IPS-18a (cell line): ENCODE data around the gene TOX4.
"Not testable (repeated sequence)": the region's sequence is repeated elsewhere in the genome, so short reads cannot be mapped to it uniquely, and the experiment has no call there.

ENCODE experiments used
- H3K27ac ChIP-seq: one replicate; pipeline ENCODE4 v1.5.1; 2013; ENCODE audit warnings: low read length
- H3K27me3 ChIP-seq: one replicate; pipeline ENCODE4 v1.6.1; 2013; ENCODE audit warnings: mild to moderate bottlenecking, low read length; ENCODE audit not compliant: control insufficient read depth, insufficient read depth
- H3K36me3 ChIP-seq: one replicate; pipeline ENCODE4 v1.6.1; 2013; ENCODE audit warnings: low read depth, low read length; ENCODE audit not compliant: control insufficient read depth
- H3K4me1 ChIP-seq: one replicate; pipeline ENCODE4 v1.6.1; 2013; ENCODE audit warnings: low read depth, low read length; ENCODE audit not compliant: control insufficient read depth
- H3K4me3 ChIP-seq: one replicate; pipeline ENCODE4 v1.5.1; 2013; ENCODE audit warnings: low read length
- H3K9ac ChIP-seq: one replicate; pipeline ENCODE4 v1.6.1; 2013; ENCODE audit warnings: mild to moderate bottlenecking, low read length, moderate library complexity
- H3K9me3 ChIP-seq: one replicate; pipeline ENCODE4 v1.6.1; 2013; ENCODE audit warnings: low read depth, low read length; ENCODE audit not compliant: control insufficient read depth

TOX4 gene

DNA sequence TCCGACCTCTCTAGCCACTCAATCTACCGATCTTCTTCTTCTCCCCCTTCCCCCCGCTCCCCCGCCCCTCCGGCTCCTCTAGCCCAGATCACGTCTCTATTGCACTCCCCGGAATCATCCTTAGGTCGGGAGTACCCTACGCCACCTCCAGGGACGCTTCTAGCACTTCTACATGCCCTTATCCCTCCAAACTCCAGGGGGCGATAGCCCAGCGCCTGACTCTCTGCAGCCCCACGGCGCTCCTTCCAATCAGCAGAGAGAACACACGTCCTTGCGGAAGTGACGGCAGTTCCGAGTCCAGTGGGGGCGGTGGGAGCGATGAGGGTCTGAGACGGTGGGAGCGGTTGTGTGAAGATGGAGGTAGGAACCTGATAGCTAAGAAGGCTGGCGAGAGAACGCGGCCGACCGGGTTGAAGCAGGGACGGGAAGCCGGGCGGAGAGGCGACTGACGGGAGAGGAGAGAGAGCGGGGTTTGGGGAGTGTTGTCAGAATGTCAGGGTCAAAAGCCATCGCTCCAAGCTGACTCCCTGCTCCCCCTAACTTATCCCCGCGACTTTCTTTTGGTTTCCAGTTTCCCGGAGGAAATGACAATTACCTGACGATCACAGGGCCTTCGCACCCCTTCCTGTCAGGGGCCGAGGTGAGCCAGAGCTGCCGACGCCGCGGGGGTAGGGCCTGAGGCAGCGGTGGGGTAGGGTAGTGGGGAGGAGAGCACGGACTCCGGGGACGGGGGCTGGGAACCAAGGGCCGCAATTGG lies at the start of gene TOX4, which contains the start of gene RAB2B:
TSS of gene TOX4 (plus strand) at position 271 of the 757 bp plus-strand sequence. CDS start at position 355, 84 bp downstream.
TSS of gene RAB2B (minus strand) at position 35 of the 757 bp plus-strand sequence. CDS start 87 bp downstream, outside the sequence.
- peaks cover 21% of the 10 kb centered on the region for H3K36me3 ChIP-seq
- no peaks in the 10 kb centered on the region for H3K9me3 ChIP-seq
- H3K9ac ChIP-seq = peak within 1 kb of the TSS; percentile 84
- H3K27me3 ChIP-seq = no peaks in the 10 kb centered on the region
- peak within 1 kb of the TSS; percentile 91 for H3K4me3 ChIP-seq
- peaks cover 3% of the 10 kb centered on the region for H3K4me1 ChIP-seq
- peak within 1 kb of the TSS; percentile 51 for H3K27ac ChIP-seq

DNA sequence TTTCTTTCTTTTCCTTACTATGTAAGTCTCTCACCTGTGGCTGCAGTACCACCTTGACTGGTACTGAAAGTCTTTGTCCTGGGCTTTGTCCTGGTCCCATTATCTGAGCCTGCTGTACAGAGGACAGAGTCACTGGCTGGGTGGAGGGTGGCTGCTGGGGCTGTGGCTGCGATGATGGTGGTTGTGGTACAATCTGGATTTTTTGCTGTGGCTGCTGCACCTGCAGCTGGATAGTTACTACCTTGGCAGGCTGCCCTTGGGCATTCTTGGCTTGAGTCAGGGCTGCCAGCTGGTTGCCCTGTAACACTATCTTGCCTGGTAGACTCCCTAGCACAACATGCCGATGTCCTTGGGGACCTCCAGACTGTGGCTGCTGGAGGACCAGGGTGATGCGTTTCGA lies 48.1 kb upstream of the TOX4 start:
- Histone ChIP-seq H3K36me3 (peaks cover 76% of the 10 kb centered on the region), H3K9ac (no peak overlapping the region), H3K27me3 (no peaks in the 10 kb centered on the region), H3K4me1 (no peaks in the 10 kb centered on the region), H3K9me3 (no peaks in the 10 kb centered on the region), H3K4me3 (no peak overlapping the region), H3K27ac (no peak overlapping the region)

DNA sequence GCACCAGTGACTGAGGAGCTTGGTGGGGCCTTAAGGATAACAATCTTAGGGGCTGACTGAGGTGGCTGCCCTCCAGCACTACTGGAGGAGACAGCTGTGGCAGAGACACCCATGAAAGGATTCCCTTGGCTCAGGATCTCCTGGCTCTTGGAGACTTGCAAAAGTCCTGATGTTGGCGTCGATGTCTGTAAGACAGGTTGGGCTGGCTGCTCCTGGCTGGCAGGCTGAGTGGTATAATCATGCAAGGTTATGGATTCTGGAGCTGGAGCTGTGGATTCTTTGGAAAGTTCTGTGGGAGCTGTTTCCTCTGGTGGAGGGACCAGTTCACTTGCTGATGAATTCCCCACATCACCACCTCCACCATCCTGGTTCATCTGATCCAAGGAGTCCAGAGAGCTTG lies 45.9 kb upstream of the TOX4 start:
- Histone ChIP-seq H3K27ac (no peak overlapping the region), H3K27me3 (no peaks in the 10 kb centered on the region), H3K4me1 (peaks cover 5% of the 10 kb centered on the region), H3K9me3 (no peaks in the 10 kb centered on the region), H3K4me3 (no peak overlapping the region), H3K36me3 (peaks cover 54% of the 10 kb centered on the region), H3K9ac (no peak overlapping the region)

DNA sequence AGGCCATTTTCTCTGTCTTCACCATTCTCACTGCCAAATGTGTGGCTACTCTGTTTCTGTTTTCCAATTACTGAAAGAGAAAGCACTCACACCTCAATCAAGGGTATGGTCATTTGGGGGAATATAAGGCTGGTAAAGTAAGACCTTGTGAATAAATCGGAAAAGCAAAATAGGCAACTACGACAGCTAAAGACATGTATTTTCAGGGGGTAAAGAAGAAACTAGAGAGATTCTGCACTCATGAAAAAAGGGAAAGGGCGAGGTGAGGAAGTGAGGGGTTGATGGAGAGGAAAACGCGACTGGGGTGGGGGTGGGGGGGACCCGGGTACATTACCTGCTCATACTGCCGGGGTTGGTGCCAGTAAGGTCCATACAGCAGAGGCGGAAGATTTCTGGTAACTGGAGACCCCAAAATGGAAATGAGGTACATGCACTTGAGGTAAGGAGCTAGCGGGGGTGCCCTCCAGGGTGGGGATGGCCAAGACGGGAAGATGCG lies 40.4 kb upstream of the TOX4 start:
- Histone ChIP-seq H3K36me3 (peaks cover 1% of the 10 kb centered on the region), H3K27me3 (no peaks in the 10 kb centered on the region), H3K9me3 (no peaks in the 10 kb centered on the region), H3K9ac (peak overlapping the region; percentile 53), H3K4me3 (peak overlapping the region; percentile 79), H3K4me1 (peaks cover 12% of the 10 kb centered on the region), H3K27ac (peak overlapping the region; percentile 27)

DNA sequence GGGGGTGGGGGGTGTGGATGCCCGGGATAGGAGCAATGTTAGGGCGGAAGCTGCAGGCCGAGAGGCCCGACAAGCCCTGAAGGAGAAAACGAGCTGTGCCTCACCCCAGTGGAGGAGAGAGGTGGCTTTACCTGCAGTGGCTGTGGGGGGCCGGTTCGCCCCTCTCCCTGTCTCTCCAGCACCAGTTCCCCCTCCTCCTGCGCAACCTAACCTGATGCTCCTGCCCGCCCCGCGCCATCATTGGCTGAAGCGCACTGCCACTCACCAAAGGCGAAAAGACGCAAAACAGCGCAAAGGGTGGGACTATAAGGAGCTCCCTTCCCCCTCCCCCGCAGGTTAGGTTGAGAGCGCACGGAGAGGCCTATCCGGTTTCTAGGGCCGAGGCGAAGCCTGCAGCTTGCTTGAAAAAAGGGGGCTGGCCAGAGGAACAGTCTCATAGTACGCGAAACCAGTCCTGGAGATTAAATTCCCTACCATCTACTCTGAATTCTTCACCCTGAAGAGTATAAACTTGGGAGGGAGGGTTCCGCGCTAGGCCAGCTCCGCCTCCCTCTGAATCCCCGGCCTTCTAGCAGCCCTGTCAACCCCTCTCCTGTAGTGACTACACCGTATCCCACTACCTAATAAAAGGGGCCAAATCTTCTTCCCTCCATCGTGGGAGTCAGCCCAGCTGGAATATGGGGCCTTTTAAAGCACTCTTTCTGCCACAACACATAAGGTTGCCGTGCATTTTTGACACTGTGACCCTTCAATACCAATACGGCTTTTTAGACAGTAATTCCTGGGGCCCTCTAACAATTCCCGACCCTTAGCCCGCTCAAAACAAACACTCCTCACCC lies 39.7 kb upstream of the TOX4 start:
- Histone ChIP-seq H3K4me1 (peaks cover 12% of the 10 kb centered on the region), H3K9me3 (no peaks in the 10 kb centered on the region), H3K4me3 (peak overlapping the region; percentile 79), H3K9ac (peak overlapping the region; percentile 53), H3K36me3 (no peaks in the 10 kb centered on the region), H3K27ac (peak overlapping the region; percentile 33), H3K27me3 (no peaks in the 10 kb centered on the region)

DNA sequence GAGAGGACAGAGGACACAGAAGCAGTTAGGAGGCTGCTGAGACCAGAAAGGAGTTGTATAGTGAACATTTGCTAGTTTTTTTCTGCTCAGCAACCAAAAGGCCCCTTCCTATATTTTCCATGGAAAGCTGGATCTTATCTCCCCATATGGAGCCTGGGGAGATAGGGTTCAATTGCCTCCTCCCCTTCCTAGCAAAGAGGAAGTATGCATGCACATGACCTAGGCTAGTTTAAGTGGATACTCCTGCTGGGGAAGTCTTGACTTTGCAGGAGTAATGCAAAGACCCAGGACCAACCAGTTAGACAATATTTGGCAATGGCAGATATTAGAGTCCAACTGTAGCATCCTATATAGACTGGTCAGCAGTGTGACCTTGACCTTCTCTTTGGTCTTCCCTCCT lies 36.1 kb upstream of the TOX4 start:
- H3K36me3 ChIP-seq = no peaks in the 10 kb centered on the region
- H3K9me3 ChIP-seq = no peaks in the 10 kb centered on the region
- peaks cover 10% of the 10 kb centered on the region for H3K4me1 ChIP-seq
- no peak overlapping the region for H3K4me3 ChIP-seq
- no peaks in the 10 kb centered on the region for H3K27me3 ChIP-seq
- H3K27ac ChIP-seq = no peak overlapping the region
- H3K9ac ChIP-seq = no peak overlapping the region

DNA sequence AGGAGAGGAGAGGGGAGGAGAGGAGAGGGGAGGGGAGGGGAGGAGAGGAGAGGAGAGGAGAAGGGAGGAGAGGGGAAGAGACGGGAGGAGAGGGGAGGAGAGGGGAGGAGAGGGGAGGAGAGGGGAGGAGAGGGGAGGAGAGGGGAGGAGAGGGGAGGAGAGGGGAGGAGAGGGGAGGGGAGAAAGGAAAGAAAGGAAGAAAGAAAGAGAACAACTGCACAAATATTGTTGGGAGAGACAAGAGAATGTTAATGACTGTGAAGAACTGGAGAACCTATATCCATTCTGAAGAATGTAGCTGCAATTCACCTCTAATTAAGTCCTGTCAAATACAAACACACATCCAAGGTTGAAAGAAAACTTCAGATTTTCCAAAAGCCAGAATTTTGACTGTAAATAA lies 34.3 kb upstream of the TOX4 start:
- H3K36me3 ChIP-seq, H3K27me3 ChIP-seq, H3K9ac ChIP-seq, H3K9me3 ChIP-seq, H3K27ac ChIP-seq, H3K4me3 ChIP-seq, H3K4me1 ChIP-seq: not testable (repeated sequence)

DNA sequence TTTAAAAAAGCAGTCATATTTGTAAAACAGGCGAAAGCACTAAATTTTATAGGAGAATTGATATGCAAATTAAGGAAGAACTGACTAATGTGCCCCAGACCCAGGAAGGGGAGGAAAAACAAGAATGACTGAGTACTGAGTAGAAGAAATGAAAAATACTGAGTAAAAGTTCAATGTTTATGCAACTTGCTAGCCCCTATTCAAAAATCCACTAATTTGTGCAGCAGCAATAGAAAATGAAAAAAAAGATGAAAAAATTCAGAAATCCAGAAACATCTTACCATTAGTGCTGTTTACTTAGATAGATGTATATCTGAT lies 27.1 kb upstream of the TOX4 start:
- H3K27ac ChIP-seq = no peak overlapping the region
- H3K4me1 ChIP-seq = peaks cover 4% of the 10 kb centered on the region
- no peaks in the 10 kb centered on the region for H3K27me3 ChIP-seq
- no peak overlapping the region for H3K4me3 ChIP-seq
- H3K36me3 ChIP-seq = no peaks in the 10 kb centered on the region
- H3K9ac ChIP-seq = no peak overlapping the region
- H3K9me3 ChIP-seq = no peaks in the 10 kb centered on the region

DNA sequence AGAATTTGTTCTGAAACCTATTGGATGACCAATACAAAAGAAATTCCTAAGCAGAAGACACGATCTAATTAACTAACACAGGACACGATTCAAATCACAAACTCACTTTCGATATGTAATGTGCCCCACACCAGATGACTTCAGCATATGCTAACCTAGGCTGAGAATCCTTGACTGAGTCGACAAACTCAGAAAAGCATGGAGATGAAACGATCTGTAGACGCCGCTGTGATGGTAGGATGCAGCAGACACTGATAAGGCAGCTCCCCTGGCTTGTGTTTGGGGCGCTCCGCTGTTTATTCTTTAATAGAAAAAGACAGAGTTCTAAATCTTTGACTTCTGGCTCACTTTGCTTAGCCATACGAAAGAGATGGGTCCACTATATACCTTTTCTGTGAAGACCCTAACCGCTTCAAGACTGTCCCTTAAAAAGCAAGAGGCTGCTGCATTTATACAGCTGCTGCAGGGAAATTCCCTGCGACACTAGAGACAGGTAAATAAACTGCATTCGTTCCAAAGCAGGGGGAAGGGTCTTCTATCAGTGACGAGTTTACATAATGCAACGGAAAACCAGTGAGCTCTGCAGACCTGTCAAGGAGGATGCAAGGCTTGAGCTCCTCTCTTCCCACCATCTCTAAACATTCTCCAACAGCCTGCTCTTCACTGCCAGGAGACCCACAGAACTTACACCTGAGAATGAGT lies 22.0 kb upstream of the TOX4 start:
- peaks cover 8% of the 10 kb centered on the region for H3K36me3 ChIP-seq
- H3K4me3 ChIP-seq = peak overlapping the region; percentile 98
- no peaks in the 10 kb centered on the region for H3K9me3 ChIP-seq
- H3K27me3 ChIP-seq = no peaks in the 10 kb centered on the region
- H3K4me1 ChIP-seq = peaks cover 8% of the 10 kb centered on the region
- peak overlapping the region; percentile 88 for H3K27ac ChIP-seq
- H3K9ac ChIP-seq = peak overlapping the region; percentile 95

DNA sequence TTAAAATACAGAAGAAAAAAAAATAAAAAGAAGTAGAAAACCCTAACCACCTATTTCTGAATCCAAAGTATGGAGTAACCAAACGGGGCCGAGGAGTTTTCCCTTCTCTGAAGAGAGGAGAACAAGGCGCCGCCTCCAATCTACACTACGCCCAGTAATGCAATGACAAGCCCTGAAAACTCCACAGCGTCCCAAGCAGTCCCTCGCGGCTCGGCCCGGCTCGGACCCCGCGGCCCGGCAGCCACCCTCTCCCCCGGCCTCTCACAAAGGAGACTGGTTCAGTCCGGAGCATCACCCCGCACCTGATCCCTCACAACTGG lies 21.4 kb upstream of the TOX4 start:
- Histone ChIP-seq H3K9ac (peak overlapping the region; percentile 95), H3K4me3 (peak overlapping the region; percentile 98), H3K4me1 (peaks cover 8% of the 10 kb centered on the region), H3K36me3 (peaks cover 11% of the 10 kb centered on the region), H3K9me3 (no peaks in the 10 kb centered on the region), H3K27me3 (no peaks in the 10 kb centered on the region), H3K27ac (peak overlapping the region; percentile 88)

DNA sequence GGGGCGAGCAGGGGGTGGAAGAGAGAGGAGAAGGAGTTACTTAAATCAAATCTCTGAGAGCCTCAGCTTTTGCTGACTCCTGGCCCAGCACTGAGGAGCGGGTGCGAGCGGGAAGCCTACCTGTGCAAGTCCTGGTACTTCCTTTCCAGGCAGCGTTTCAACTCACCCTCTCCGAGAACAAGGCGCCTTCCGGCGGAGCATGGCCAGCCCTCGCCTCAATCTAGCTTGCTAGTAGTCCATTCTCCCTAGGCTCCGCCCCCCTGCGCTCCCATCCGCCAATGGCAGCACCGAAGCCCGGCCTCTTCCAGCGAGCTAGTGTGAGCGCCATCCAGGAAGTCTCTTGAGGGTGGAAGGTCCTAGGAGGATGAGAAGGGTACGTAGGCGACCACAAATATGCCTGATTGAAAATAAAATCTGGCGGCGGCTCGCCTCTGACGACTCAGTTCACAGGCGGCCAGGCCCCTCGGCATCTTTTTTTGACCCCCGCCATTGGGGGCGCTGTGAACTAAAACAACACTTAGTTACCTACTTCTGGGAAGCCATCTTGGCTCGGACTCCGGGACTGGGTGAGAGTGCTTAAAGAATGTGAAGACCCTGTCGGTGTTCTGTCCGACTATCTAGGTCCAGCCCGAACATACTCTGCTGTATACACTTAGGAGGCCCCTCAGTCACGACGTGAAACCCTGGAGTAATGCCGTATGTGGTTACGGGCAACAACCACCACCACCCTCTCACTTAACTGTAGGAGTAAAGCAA lies 20.9 kb upstream of the TOX4 start, which contains the start of gene CHD8:
TSS of gene CHD8 (minus strand) at position 212 of the 756 bp plus-strand sequence. CDS start 24,480 bp downstream, outside the sequence.
- peaks cover 8% of the 10 kb centered on the region for H3K4me1 ChIP-seq
- H3K27me3 ChIP-seq = no peaks in the 10 kb centered on the region
- H3K9me3 ChIP-seq = no peaks in the 10 kb centered on the region
- H3K27ac ChIP-seq = peak within 1 kb of the TSS; percentile 99
- H3K9ac ChIP-seq = peak within 1 kb of the TSS; percentile 97
- H3K36me3 ChIP-seq = peaks cover 15% of the 10 kb centered on the region
- peak within 1 kb of the TSS; percentile 98 for H3K4me3 ChIP-seq
